NCI-H1105 treated with DMSO at 0.1 percent for 48 hours (cell line): ENCODE data around the gene LEPROT.
"Not testable (repeated sequence)": the region's sequence is repeated elsewhere in the genome, so short reads cannot be mapped to it uniquely, and the experiment has no call there.

ENCODE experiments used
- DNase-seq: peaks from one replicate; lab custom pipeline; 2025; lab: John Stamatoyannopoulos, UW

Gene LEPROT, protein sequence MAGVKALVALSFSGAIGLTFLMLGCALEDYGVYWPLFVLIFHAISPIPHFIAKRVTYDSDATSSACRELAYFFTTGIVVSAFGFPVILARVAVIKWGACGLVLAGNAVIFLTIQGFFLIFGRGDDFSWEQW

DNA sequence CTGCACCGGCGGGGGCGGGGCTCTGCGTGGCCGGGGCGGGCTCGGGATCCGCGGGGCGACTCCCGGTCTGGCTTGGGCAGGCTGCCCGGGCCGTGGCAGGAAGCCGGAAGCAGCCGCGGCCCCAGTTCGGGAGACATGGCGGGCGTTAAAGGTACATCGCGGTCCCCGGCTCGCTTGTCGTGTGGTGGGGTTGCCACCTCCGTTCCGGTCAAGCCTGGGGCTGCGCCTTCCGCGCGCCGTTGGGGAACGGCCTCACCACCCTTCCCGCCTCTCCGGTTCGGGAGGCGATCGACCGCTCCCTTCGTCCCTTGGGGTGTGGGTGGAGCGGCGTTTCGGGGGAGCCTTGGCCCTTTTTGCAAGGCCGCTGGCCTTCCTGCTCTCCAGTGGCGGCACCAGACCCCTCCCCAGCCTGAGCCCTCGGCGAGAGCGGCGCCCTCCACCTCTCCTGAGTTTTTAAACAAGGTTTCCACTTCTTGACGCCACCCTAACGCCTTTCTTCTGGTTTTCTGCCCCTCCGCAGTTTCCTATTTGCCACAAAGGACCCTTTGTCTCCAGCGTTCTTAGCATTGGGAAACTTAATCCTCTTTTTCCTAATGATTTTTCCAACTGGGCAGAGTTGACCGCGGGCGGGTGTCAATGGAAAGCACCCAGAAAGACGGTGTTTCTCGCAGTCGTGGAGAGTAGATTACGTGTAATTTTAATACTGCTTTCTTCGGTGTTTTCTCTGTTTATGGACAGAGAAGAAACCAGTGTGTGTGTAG, at the start of gene LEPROT, which contains the start of gene LEPR:
Gene LEPROT, plus strand, starts transcription at position 79 of the 761 bp plus-strand sequence. Its CDS starts 57 bp downstream, at position 136.
Gene LEPR, plus strand, starts transcription at position 79 of the 761 bp plus-strand sequence. CDS start 144,898 bp downstream, outside the sequence.
- peak; percentile 80 for DNase-seq

DNA sequence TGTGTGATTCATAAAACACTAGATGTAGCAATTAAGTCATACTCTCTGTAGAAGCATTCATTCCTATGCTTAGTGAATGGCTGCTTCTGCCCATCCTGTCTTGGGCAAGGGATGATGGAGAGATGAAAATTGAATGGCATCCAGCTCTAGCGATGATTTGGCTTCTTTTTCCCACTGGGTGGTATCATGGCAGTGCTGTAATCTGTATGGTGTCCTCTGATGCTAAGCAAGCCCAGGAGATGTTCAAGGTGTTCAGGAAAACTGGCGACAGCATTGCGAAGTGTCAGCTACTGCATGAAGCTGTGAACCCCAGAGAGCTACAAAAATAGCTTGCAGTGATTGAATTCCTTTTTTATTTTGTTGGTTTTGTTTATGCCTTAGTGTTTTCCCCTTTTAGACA, 48.9 kb upstream of the LEPROT start:
- DNase-seq: peak; percentile 62

DNA sequence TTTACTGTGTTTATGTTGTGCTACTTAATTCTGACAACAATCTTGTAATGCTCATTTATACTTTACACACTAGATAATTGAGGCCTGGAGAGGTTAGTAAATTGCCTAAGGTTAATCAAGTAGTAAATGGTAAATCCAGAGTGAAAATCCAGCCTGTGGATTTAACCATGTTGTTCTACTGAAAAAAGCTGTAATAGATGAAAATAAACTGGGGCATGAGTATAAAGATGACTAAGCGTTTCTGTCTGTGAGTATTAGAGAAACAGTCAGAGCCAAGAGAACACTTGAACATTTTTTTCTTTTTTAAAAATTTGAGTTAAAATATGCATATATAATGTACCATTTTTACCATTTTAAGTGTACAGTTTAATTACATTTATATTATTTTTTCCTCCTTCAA, 47.9 kb upstream of the LEPROT start:
- peak; percentile 8 for DNase-seq

DNA sequence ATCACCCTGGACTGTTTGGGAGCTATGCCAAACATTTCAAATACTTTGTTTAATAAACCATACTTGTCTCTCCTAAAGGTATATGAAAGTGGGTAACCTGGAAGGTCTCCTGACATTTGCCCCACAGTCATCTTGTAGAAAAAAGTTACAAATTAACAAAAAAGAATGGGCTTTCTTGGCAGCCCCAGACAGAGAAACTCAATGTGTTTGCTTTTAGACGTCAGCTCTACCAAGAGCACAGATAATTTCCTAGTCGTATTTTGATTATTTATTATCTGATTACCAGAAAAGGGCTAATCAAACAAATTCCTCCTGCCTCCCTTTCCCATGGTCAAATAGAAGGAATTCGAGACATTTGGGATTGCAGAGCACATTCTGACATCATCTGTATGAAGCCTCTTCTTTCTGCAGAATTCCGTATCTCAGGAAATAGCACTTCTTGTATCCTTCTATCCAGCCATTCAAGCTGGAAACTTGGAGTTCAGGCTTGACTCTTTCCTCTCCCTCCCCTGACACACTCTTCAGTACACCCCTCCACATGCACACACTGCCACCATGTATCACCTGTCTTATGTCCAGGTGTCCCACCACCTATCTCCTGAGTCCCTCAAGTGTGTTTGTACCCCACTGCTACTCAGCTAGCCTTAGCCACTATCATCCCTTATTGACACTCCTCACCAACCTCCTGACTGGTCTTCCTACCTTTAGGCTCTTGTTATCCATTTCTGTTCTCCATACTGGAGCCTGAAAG, 42.8 kb upstream of the LEPROT start:
- DNase-seq: no peak

DNA sequence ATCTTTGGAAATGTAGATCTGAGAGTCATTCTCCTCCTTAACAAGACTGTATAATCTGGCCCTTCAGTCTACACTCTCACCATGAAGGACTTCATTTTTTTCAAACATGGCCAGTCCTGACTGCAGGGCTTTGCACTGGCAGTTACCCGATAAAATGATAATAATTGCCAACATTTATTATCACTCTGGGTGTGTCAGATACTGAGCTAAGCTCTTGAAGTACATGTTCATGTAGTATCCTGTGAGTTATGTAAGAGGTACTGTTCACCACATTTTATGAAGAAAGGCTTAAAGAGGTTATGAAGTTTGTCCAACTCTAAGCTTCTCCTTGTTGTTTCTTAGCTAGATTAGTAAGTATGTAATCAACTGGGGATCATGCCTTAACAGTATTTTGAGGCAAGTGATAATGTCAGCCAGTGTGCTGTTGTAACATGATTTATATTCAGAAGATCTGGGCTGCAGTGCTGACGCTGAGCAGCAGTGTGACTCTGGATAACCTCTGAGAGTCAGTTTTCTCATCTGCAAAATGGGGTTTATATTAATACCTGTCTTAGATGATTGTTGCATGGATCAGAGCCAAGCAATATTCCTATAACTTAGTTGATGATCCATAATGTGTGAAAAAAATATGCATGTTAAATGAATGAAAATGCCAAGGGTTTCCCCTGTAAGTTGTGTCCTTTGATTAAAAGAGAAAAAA, 42.1 kb upstream of the LEPROT start:
- DNase-seq: no peak

DNA sequence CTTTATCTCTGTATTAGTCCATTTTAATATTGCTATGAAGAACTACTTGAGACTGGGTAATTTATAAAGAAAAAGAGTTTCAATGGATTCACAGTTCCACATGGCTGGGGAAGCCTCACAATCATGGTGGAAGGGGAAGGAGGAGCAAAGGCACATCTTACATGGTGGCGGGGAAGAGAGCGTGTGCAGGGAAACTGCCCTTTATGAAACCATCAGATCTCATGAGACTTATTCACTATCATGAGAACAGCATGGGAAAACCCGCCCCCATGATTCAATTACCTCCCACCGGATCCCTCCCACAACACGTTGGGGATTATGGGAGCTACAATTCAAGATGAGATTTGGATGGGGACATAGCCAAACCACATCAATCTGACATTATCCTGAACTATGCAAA, 36.0 kb upstream of the LEPROT start:
- not testable (repeated sequence) for DNase-seq

DNA sequence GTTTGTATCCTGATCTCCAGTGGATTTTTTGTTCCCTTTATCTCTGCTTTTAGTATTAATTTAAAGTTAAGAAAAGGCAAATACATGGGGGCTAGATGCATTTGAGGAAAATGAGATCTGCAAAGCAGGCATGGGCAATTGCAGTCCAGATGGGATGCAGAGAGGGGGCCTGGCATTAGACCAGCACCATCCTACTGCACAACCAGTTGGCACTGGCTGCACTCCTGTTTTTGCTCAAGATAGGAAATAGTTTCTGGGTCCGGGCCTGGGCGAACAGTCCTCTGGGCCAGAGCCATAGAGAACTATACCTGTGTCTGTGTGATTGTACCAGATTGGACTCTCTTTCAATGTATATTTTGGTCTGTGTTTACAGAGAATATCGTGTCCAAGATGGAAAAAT, 34.0 kb upstream of the LEPROT start:
- DNase-seq: no peak

DNA sequence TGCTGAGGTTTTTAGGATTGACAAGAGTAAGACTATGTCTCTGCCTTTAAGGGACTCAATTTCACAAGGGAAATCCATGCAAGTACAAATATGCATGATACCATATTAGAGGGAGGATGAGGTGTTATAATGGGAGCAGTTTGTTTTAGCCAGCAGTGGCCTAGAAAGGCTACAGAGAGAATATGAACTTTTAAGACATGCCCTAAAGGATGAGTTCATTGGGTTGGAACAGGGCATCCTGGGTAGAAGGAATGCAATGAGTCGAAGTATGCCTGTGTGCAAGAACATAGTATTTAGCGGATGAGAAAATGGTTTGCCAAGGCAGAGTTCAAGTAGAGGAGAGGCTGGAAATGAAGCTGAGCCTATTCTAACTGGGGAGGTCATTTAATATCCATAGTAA, 32.6 kb upstream of the LEPROT start:
- DNase-seq: no peak

DNA sequence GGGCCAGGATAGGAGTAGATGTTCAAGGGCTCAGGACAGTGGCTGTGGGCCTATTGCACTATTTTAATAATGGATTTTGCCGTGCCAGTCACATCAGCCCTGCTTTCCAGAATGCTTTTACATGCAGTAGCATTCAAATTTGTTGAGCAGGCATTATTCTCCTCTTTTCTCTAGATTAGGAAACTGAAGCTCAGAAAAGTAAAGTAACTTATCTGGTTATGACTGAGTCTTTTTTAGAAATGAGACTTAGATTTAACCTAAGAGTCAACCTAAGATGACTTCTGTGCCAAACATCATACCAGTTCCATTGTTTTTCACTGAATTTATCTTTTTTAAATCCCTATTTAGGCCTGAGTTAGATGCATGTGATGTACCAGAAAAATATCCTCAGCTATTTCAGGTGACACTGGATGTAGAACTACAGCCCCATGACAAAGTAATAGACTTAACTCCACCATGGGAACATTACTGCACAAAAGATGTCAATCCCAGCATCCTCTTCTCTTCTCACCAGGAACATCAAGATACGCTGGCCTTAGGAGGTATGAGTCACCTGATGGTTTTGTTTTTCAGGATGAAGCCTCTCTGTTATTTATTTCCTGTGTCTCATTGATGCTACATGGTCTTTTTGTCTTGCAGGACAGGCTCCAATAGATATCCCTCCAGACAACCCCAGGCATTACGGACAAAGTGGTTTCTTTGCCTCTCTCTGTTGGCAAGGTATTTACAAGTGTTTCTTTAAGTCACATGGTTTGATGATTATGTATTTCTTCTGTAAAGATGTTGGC, 31.4 kb upstream of the LEPROT start:
- no peak for DNase-seq

DNA sequence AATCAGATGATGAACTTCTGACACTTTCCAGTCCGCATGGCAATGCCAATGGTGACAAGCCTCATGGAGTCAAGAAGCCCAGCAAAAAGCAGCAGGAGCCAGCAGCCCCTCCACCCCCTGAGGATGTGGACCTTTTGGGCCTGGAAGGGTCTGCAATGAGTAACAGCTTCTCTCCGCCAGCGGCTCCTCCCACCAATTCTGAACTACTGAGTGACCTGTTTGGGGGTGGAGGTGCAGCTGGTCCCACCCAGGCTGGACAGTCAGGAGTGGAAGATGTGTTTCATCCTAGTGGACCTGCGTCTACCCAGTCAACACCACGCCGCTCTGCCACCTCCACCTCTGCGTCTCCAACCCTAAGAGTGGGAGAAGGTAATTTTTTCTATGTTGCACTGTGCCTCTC, 28.0 kb upstream of the LEPROT start:
- DNase-seq: no peak

DNA sequence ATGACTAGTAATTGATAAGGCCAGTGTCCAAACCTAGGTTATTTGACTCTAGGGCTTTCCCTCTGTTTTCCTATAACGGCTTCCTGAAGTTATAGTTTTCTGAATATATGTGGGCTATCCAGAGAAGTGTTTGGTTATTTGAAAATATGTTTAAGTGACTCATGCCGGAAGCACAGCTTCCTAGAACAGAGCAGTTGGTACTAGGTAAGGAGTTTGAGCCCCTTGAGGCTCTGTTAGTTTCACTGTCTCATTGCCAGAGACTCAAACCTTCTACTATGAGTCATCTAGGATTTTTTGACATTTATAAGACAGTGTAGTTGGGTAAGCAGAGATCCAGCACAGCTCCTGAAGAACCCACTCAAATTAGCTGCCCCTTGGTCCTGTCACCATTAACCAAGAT, 27.1 kb upstream of the LEPROT start:
- no peak for DNase-seq

DNA sequence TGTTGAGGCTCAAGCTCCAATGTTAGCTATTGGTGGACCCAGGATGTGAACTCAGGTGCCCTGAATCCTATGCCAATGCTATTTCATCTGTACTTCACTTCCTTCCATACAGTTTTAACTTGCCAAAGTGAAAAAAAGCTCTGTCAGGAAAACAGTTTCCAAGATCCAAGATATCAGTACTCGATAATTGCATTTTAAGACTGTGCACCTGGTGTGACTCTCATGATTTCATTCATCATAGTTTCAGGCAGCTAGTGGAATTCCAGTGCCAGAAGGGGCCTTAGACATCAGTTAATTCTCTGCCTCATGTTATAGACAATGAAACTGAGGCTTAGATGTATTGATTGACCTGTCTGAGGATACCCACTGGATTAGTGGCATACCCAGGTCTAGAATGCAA, 26.5 kb upstream of the LEPROT start:
- DNase-seq: no peak

DNA sequence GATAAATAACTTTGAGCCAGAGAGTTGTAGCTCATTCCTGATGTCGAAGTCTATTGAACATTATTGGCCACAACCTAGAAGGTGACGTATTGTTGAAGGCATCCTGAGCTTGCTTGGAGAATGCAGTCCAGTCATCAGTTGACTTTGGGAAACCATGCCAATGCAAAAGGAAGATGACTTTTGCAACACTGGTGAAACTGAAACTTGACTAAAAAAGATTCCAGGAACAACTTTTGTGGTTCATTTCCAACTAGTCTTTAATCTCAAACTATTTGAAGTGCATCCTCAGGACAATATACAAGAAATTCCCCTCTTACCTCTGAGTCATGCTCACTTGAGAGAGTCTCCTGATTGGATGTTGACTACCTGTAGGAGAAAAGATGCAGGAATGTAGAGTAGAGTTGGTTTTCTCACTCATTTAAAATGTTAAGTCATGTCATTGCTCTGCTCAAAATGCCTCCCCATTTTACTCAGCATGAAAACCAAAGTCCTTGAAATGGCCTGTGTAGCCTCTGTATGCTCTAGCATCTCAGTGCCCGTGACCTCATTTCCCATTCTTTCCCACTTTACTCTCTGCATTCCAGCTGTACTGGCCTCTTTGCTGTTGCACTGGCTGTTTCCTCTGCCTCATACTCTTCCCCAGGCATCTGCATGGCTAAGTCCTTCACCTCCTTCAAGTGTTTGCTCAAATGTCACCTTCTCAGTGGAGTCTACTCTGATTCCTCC, 24.4 kb upstream of the LEPROT start:
- DNase-seq: no peak

DNA sequence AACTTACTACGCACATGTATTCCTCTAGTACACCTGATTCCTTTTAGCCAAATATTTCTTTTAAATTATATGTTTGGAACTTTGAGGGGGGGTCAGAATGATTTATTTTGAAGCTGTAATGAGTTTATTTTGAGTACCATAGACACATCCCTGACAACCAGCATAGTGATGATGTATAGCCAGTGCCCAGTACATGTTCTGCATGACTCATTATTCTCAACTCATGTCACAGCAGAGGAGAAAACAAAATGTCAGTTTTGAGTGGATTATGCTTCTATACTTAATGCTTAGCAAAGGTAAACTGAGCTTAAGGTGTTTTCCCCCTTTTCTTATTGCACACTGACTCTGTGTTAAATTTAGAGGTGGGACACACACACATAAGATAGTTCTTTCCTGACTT, 22.4 kb upstream of the LEPROT start:
- DNase-seq: no peak

DNA sequence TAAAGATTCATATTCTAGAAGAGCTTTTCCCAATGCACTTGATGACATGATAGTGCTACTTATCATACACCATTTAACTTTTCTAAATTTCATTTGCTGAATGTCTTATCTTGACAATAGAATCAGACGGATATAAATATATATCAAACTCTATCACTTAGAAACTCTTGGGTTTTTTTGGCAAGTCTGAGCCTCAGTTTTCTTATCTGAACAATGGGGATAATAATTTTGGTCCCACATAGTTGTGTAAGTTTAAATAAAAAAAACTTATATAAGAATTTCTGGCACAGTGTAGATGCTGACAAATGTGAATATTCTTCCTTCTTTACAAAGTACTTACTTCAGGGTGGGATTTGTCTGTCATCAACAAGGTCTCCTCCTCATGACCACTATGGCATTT, 21.5 kb upstream of the LEPROT start:
- no peak for DNase-seq

DNA sequence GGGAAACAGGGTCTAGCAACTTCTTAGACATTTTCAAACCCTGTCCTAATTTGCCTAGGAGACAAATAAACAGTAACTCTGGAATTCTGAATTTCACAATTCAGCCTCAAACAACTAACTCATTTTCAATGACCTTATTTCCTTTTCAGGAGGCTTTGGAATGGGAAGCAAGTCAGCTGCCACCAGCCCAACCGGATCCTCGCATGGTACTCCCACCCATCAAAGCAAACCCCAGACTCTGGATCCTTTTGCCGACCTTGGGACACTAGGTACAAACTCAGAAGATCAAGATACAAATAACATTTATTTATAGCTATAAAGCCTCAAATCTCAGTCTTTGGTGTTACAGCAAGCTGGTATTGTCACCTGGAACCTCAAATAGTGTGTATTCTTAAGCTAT, 18.9 kb upstream of the LEPROT start:
- DNase-seq: no peak

DNA sequence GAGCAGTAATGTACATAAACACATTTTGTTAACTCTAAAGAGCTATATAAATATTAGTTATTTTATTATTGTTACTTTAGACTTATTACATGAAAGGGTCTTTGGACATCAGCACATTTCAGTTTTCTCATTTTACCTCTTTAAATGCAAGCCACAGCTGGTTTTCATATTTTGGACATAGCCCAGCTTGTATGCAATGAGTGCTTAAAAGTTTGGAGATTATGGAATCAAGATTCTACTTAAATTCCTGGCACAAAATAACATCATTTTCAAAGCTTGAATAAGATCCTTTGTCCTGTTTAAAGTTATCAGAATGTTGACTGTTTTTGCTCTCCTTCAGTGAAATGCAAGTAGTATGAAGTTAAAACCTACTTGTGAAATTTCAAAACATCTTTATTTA, 15.5 kb upstream of the LEPROT start:
- no peak for DNase-seq

DNA sequence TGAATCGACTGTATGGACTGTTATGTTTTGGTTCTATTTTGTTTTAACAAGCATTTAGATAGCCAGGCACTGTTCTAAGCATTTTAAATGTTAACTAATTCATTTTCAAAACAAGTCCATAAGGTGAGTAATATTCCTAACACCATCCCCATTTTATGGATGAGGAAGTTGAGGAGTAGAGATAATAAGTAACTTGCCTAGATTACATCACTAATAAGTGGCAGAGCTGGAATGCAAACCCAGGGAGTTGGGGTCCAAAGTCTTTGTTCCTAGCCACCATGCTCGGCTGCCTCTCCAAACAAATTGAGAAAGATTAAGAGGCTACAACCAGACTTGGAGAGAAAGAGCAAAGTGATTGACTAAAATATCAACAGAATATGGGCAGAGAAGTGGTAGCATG, 12.6 kb upstream of the LEPROT start:
- DNase-seq: no peak

DNA sequence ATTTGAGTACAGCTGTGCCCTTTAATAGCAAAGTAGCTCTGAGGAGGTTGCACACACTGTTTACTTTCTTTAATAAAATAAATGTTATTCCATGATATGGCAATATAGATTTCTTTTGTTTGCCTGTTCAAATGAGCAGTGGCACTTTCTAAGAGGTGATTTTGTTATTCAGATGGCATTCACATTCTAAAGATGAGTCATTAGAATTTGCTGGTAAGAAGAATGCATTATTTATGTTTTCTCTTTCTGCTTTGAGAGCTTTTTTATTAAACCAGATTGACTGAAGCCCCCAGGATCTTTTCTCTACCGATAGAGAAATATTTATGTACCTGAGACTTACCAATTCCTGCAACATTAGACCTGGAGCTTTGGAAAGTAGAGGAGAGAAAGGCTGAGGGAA, 11.2 kb upstream of the LEPROT start:
- no peak for DNase-seq

DNA sequence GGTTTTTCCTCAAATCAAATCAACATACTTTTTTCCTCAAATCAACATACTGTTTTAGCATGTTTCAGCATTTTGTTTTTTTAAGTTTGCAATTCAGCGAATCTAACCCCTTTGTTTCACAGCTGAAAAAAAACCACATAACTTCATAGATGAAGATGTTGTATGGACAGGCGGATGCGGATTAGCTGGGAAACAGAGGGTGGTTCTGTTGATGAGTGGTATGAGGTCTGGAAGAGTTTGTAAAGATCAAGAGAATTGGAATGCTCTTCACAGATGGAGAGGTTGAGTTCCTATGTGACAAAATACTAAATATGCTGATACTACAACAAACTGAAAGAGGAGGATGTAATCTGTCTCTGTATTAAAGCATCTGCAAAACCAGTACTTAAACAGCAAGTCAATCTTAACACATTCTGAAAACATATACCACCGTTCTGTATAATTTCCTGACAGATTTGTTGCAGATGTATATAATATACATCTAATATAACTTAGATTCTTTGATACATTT, 10.6 kb upstream of the LEPROT start:
- DNase-seq: no peak
